ENCODE measurements around the gene DSCAM.

DNA sequence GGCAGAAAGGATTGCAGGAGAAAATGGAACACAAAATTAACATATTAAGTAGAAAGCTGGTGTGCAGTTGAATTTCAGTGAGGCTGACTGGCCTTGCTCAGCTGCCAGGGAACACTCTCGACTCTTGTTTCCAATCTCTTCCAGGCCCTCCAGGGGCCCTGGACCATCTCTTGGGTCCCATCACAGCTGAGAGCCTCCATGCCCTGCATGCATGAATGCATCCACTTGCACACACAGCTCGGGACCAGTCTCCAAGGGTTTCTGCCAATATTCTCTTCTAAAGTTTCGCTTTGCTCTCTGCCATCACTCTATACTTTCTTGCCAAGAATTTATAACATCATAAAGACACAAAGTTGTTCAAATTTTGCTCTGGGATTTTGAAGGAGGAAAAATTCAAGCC lies 200.3 kb downstream of the DSCAM start:
- TF ChIP-seq POLR2AphosphoS5 (IDR thresholded peaks at IDR 0.05; ENCODE audit: low read depth, low read length): no peak
- TF ChIP-seq TAF1 (IDR thresholded peaks at IDR 0.05; ENCODE audit: borderline replicate concordance, insufficient read depth, low read length): no peak
- TF ChIP-seq REST (IDR thresholded peaks at IDR 0.05; ENCODE audit: insufficient read depth in 1 of 2, low read depth in 2 of 2, low read length in 2 of 2): no peak

All from PFSK-1 (cell line).